ENCODE results near the gene GFPT1.

DNA sequence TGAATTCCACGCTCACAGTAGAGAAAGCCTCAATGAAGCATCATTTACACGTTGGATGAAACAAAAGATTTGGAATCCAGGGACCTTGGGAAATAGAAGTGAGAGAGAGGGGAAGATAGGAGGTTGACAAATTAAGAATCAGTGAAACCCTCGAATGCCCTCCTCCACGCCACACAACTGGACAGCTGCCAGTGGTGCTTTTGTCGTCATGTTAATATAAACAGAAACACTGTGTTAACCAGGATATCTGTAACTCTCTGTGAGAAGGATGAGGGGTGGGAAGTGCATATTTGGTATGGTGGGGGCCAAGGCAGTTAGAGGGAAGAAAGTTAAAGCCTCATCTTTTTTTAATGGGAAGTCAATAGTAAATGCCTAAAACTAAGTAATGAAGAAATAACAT, 108.7 kb downstream of the GFPT1 start:
- TF ChIP-seq CTCF (IDR thresholded peaks at IDR 0.05), result no peak
- TF ChIP-seq POLR2A (IDR thresholded peaks at IDR 0.05), result no peak
